Stimulated activated CD4-positive, alpha-beta T cell treated with anti-CD3 and anti-CD28 coated beads, TNF-alpha, amount 100 ng/mL, for 4 hours (primary cell): ENCODE measurements around the gene ADGRG3.
"Not testable (repeated sequence)": the region's sequence is repeated elsewhere in the genome, so short reads cannot be mapped to it uniquely, and the experiment has no call there.

Source experiments
- DNase-seq, 3 experiments: peaks; one replicate each; pipeline ENCODE4 v3.0.0-alpha.2; 2020; ENCODE audit warnings: low read depth in 3 of 3

Gene ADGRG3

GRCh38 chr16:57721356-57722209 is 53.5 kb downstream of the ADGRG3 start:
- DNase-seq = no peak

- no peak for DNase-seq
Observed at GRCh38 chr16:57722210-57722499, 54.0 kb downstream of the ADGRG3 start.

GRCh38 chr16:57722651-57723050 is 54.5 kb downstream of the ADGRG3 start:
- DNase-seq = no peak

- DNase-seq = no peak
Observed at GRCh38 chr16:57723170-57723569, 55.1 kb downstream of the ADGRG3 start.

- DNase-seq = no peak
Observed at GRCh38 chr16:57724531-57724930, 56.4 kb downstream of the ADGRG3 start.

- no peak for DNase-seq
Observed at GRCh38 chr16:57725151-57725550, 57.0 kb downstream of the ADGRG3 start.

- DNase-seq = no peak
Observed at GRCh38 chr16:57725554-57725953, 57.4 kb downstream of the ADGRG3 start.

- DNase-seq = no peak
Observed at GRCh38 chr16:57725976-57726375, 57.9 kb downstream of the ADGRG3 start.

GRCh38 chr16:57726433-57726947 is 58.4 kb downstream of the ADGRG3 start:
- DNase-seq = no peak

GRCh38 chr16:57727610-57728009 is 59.5 kb downstream of the ADGRG3 start:
- DNase-seq = no peak

- no peak for DNase-seq
Observed at GRCh38 chr16:57728336-57729181, 60.5 kb downstream of the ADGRG3 start.

- DNase-seq = no peak
Observed at GRCh38 chr16:57729182-57729484, 61.0 kb downstream of the ADGRG3 start.

GRCh38 chr16:57729852-57730251 is 61.7 kb downstream of the ADGRG3 start:
- DNase-seq = not testable (repeated sequence)

- DNase-seq = no peak
Observed at GRCh38 chr16:57730771-57731730, 62.9 kb downstream of the ADGRG3 start.

- DNase-seq = no peak
Observed at GRCh38 chr16:57732037-57732436, 63.9 kb downstream of the ADGRG3 start.

GRCh38 chr16:57732714-57733113 is 64.6 kb downstream of the ADGRG3 start:
- no peak for DNase-seq

GRCh38 chr16:57734308-57734924 is 66.3 kb downstream of the ADGRG3 start:
- DNase-seq = no peak

- peak; percentile 89 to 96 (median 94) for DNase-seq
Observed at GRCh38 chr16:57734925-57735754, 67.0 kb downstream of the ADGRG3 start.

GRCh38 chr16:57735755-57736418 is 67.8 kb downstream of the ADGRG3 start, which contains the start of gene KATNB1:
KATNB1 (plus strand) TSS chr16:57735770; CDS start chr16:57737244, 1,474 bp downstream.
- DNase-seq = no peak
